K562 (cell line): ENCODE results near the gene WDPCP. TPM values are rescaled to one million over a fixed set of nuclear protein-coding genes. Genes with fewer than 3 reads are reported as not detected.

Experiments
- ATAC-seq: fragments of 200-7000 bp; cut with Tn5 transposase; 3 replicates; pipeline ENCODE4 v1.9.1; 2020; ENCODE audit warnings: moderate library complexity
- BruUV-seq: library from RNA; stranded (reverse); fragments of 400-500 nt; replicated peaks from 2 replicates; lab custom pipeline; 2021; lab: Mats Ljungman, UMichigan
- CTCF ChIA-PET: fragments of 300-600 bp; formaldehyde crosslinking; extraction: SDS; loops from one replicate; lab custom pipeline; 2021; ENCODE audit warnings: low intra/inter-chr PET ratio; lab: Yijun Ruan, JAX
- POLR2A ChIA-PET: fragments of 300-600, 350-650 bp; sonication (Branson Sonifier 250); formaldehyde crosslinking; extraction: SDS; loops from one replicate; lab custom pipeline; 2021; ENCODE audit warnings: antibody characterized with exemption, inconsistent platforms; lab: Yijun Ruan, JAX
- DNase-seq, 4 experiments: peaks; one replicate each; pipeline versions ENCODE4 v3.0.0 to v3.0.0-alpha.2; 2011 to 2018; ENCODE audit warnings: low spot score in 3 of 4, mixed read lengths in 3 of 4; ENCODE audit errors: extremely low read depth in 1 of 4
- FAIRE-seq: peaks from 2 replicates; lab custom pipeline; 2011; peaks lifted over from hg19 to GRCh38; lab: Jason Lieb, UNC
- H2AFZ ChIP-seq: 2 replicates; pipeline ENCODE4 v1.6.0; 2011; ENCODE audit warnings: low read depth, low read length, control low read depth, inconsistent platforms
- H3K27ac ChIP-seq: fragments of 200-600 bp; 3 replicates; pipeline ENCODE4 v1.8.0; 2011; ENCODE audit warnings: low read depth, mild to moderate bottlenecking, control low read depth, inconsistent platforms, low read length, moderate library complexity, mixed read lengths; ENCODE audit errors: extremely low read depth
- H3K27me3 ChIP-seq, 2 experiments: fragments of 300-600 bp in 1 of 2; 2 replicates in 1 of 2; 3 replicates in 1 of 2; pipeline versions ENCODE4 v1.6.0 to v1.8.0; 2011; ENCODE audit warnings: inconsistent platforms in 2 of 2, low read length in 2 of 2, mild to moderate bottlenecking in 1 of 2, mixed read lengths in 1 of 2, moderate library complexity in 1 of 2; ENCODE audit not compliant: control insufficient read depth in 2 of 2, insufficient read depth in 2 of 2
- H3K36me3 ChIP-seq: fragments of 300-600 bp; 3 replicates; pipeline ENCODE4 v1.8.0; 2011; ENCODE audit warnings: mild to moderate bottlenecking, low read length, inconsistent platforms; ENCODE audit not compliant: control insufficient read depth, insufficient read depth
- H3K4me1 ChIP-seq, 2 experiments: fragments of 200-600 bp in 1 of 2; replicated peaks in 1 of 2; 2 replicates in 1 of 2; 3 replicates in 1 of 2; pipeline versions ENCODE4 v1.5.1 to v1.8.0; 2011; ENCODE audit warnings: inconsistent platforms in 2 of 2, low read length in 2 of 2, mild to moderate bottlenecking in 1 of 2, mixed read lengths in 1 of 2, moderate library complexity in 1 of 2; ENCODE audit not compliant: control insufficient read depth in 2 of 2, insufficient read depth in 2 of 2
- H3K4me2 ChIP-seq: 2 replicates; pipeline ENCODE4 v1.6.1; 2011; ENCODE audit warnings: low read length, control low read depth, inconsistent platforms, mixed read lengths; ENCODE audit not compliant: insufficient read depth
- H3K4me3 ChIP-seq: fragments of 200-600 bp; sonication (generic), shearing (Covaris generic); 2 replicates; pipeline ENCODE4 v1.5.1; 2016; ENCODE audit warnings: control low read depth, inconsistent platforms
- H3K79me2 ChIP-seq: fragments of 200-600 bp; 3 replicates; pipeline ENCODE4 v1.8.0; 2011; ENCODE audit warnings: low read length, inconsistent platforms; ENCODE audit not compliant: control insufficient read depth, insufficient read depth
- H3K9ac ChIP-seq, 2 experiments: 2 replicates each; pipeline versions ENCODE4 v1.6.0 to v1.6.1; 2011; ENCODE audit warnings: low read depth in 2 of 2, low read length in 2 of 2, control low read depth in 1 of 2, inconsistent platforms in 1 of 2, mild to moderate bottlenecking in 1 of 2, mixed read lengths in 1 of 2; ENCODE audit not compliant: insufficient read depth in 1 of 2
- H3K9me1 ChIP-seq: one replicate; pipeline ENCODE4 v1.6.0; 2011; ENCODE audit warnings: inconsistent platforms, mild to moderate bottlenecking, low read length, moderate library complexity; ENCODE audit not compliant: control insufficient read depth, insufficient read depth
- H3K9me3 ChIP-seq: replicated peaks from 2 replicates; pipeline ENCODE4 v1.5.1; 2011; ENCODE audit warnings: low read depth, low read length, inconsistent platforms; ENCODE audit not compliant: control insufficient read depth, insufficient read depth
- H4K20me1 ChIP-seq: replicated peaks from 2 replicates; pipeline ENCODE4 v1.6.1; 2011; ENCODE audit warnings: low read length, inconsistent platforms, mixed read lengths; ENCODE audit not compliant: control insufficient read depth, insufficient read depth
- AFF4 ChIP-seq: sonication (generic); formaldehyde crosslinking; IDR thresholded peaks from 2 replicates; pipeline ENCODE4 v1.8.0; 2023; ENCODE audit warnings: mild to moderate bottlenecking, missing genetic modification reagents
- HMG20A ChIP-seq: fragments of 450-650 bp; formaldehyde crosslinking; conservative IDR thresholded peaks from 2 replicates; pipeline ENCODE4 v1.4.0; 2020; ENCODE audit warnings: mild to moderate bottlenecking, mixed read lengths
- MED1 ChIP-seq: sonication (generic); formaldehyde crosslinking; IDR thresholded peaks from 2 replicates; pipeline ENCODE4 v1.8.1; 2023; ENCODE audit warnings: missing genetic modification reagents, borderline replicate concordance
- NCOA1 ChIP-seq: fragments of 450-650 bp; IDR thresholded peaks from 2 replicates; pipeline ENCODE4 v1.6.1; 2016; ENCODE audit warnings: low read depth
- PHB2 ChIP-seq: fragments of 450-650 bp; IDR thresholded peaks from 2 replicates; pipeline ENCODE4 v1.6.1; 2017; ENCODE audit warnings: low read depth
- SMAD2 ChIP-seq: fragments of 150-350 bp; IDR thresholded peaks from 2 replicates; pipeline ENCODE4 v1.6.1; 2014; ENCODE audit warnings: low read depth, mild to moderate bottlenecking, low read length
- THRAP3 ChIP-seq: fragments of 450-650 bp; IDR thresholded peaks from 2 replicates; pipeline ENCODE4 v1.6.1; 2016; ENCODE audit warnings: mild to moderate bottlenecking, inconsistent platforms, borderline replicate concordance
- ZC3H8 ChIP-seq: fragments of 450-650 bp; IDR thresholded peaks from 2 replicates; pipeline ENCODE4 v1.6.1; 2017
- ZKSCAN1 ChIP-seq: fragments of 150-350 bp; IDR thresholded peaks from 2 replicates; pipeline ENCODE4 v1.6.1; 2016; ENCODE audit warnings: low read depth, low read length
- ZKSCAN3 ChIP-seq: fragments of 250-450 bp; sonication (Bioruptor Pico); IDR thresholded peaks from 2 replicates; pipeline ENCODE4 v1.4.0; 2020
- ZNF140 ChIP-seq: fragments of 250-450 bp; sonication (Bioruptor Pico); IDR thresholded peaks from 2 replicates; pipeline ENCODE4 v1.8.0; 2021; ENCODE audit warnings: moderate library complexity, mild to moderate bottlenecking, inconsistent platforms
- ZNF239 ChIP-seq: fragments of 250-450 bp; sonication (Bioruptor Pico); IDR thresholded peaks from 2 replicates; pipeline ENCODE4 v1.4.0; 2020; ENCODE audit warnings: mild to moderate bottlenecking
- WGBS: fragments of 100-300 bp; shearing (Covaris generic); methylation state at CpG from one replicate; pipeline ENCODE4 v1.1.6; 2016; ENCODE audit warnings: low coverage, mixed read lengths; ENCODE audit not compliant: insufficient coverage; ENCODE audit errors: missing lambda C conversion rate; 5-methylcytosine and 5-hydroxymethylcytosine counted together
- in situ Hi-C: fragments of 300-500 bp; cut with MboI; formaldehyde crosslinking; loops from 4 replicates; pipeline ENCODE4 v1.15.0; 2018; ENCODE audit warnings: inconsistent platforms, mixed read lengths
- intact Hi-C: fragments of 100-400 bp; cut with micrococcal nuclease; formaldehyde crosslinking; loops from 2 replicates; pipeline ENCODE4 v1.14.2; 2022
- polyA plus RNA-seq, 8 experiments: library from polyadenylated mRNA; depleted of rRNA in 4 of 8; stranded (reverse) in 5 of 8; unstranded in 3 of 8; fragments of >200 nt; fragmentation: Nextera tagmentation in 2 of 8; fragmentation: Illumina TruSeq in 1 of 8; extraction: Ambion mirVana in 2 of 8; extraction: Trizol in 1 of 8; gene quantifications; 2 replicates each; pipeline versions ENCODE4 v1.2.1 to v1.2.3, GENCODE V29; 2011 to 2014; ENCODE audit warnings: inconsistent platforms in 1 of 8, missing spikeins in 1 of 8
- total RNA-seq, 7 experiments: library from RNA; depleted of rRNA in 6 of 7; stranded (reverse); fragments of >200 nt in 6 of 7; fragmentation: Illumina TruSeq in 2 of 7; extraction: Trizol in 2 of 7; gene quantifications; 2 replicates each; pipeline versions ENCODE4 v1.2.1 to v1.2.3, GENCODE V29; 2011 to 2021; ENCODE audit warnings: low replicate concordance in 1 of 7
- TF ChIP-seq, protein P1 (sequence below): fragments of 450-650 bp; IDR thresholded peaks from 2 replicates; pipeline ENCODE4 v1.6.1; 2016; ENCODE audit warnings: missing biosample characterization, missing genetic modification characterization
- TF ChIP-seq, protein P2 (sequence below), 2 experiments: fragments of 200-800 bp in 1 of 2; sonication (Bioruptor generic) in 1 of 2; sonication (generic) in 1 of 2; formaldehyde crosslinking in 1 of 2; IDR thresholded peaks in 1 of 2; conservative IDR thresholded peaks in 1 of 2; 2 replicates each; pipeline versions ENCODE4 v1.5.0 to v1.6.1; 2016 to 2020; ENCODE audit warnings: missing compliant biosample characterization in 1 of 2, missing genetic modification characterization in 1 of 2, missing genetic modification reagents in 1 of 2

Gene WDPCP
- total and polyA plus RNA-seq, 9 of the 15 experiments (the other 6 are each of a cell fraction or from before 2014, with no cell fraction given) = 1.4 to 6.4 (median 5.5) TPM

- H2AFZ ChIP-seq = no peak overlapping the region
- DNase-seq (no peak), FAIRE-seq (no peak), ATAC-seq (no peak)
- H3K9ac ChIP-seq = no peak overlapping the region
- no peaks in the 10 kb centered on the region for H3K36me3 ChIP-seq
- in situ Hi-C loops (no loop called here), intact Hi-C loops (no loop called here)
- POLR2A ChIA-PET = interaction anchor here (0.7 kb wide), 1 partner anchor 27 kb away, joined by 3 read pairs; no protein-coding TSS in a partner anchor
- H3K27me3 ChIP-seq = no peaks in the 10 kb centered on the region
- H4K20me1 ChIP-seq = no peaks in the 10 kb centered on the region
- H3K79me2 ChIP-seq = no peaks in the 10 kb centered on the region
- H3K9me3 ChIP-seq = no peaks in the 10 kb centered on the region
- no peaks in the 10 kb centered on the region; a peak in 1 of 5 replicates for H3K4me1 ChIP-seq
- CTCF ChIA-PET = no interaction called here
- no peak overlapping the region for H3K27ac ChIP-seq
- H3K9me1 ChIP-seq = no peaks in the 10 kb centered on the region
- no peak overlapping the region for H3K4me2 ChIP-seq
- 47% methylated on average over 2 of the region's 2 CpGs for WGBS
- H3K4me3 ChIP-seq = no peak overlapping the region
- no TSS peak for BruUV-seq
- no peak for TF ChIP-seq NCOA1
- TF ChIP-seq, protein P1, sequence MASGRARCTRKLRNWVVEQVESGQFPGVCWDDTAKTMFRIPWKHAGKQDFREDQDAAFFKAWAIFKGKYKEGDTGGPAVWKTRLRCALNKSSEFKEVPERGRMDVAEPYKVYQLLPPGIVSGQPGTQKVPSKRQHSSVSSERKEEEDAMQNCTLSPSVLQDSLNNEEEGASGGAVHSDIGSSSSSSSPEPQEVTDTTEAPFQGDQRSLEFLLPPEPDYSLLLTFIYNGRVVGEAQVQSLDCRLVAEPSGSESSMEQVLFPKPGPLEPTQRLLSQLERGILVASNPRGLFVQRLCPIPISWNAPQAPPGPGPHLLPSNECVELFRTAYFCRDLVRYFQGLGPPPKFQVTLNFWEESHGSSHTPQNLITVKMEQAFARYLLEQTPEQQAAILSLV (tag) = no peak
- TF ChIP-seq, protein P2, sequence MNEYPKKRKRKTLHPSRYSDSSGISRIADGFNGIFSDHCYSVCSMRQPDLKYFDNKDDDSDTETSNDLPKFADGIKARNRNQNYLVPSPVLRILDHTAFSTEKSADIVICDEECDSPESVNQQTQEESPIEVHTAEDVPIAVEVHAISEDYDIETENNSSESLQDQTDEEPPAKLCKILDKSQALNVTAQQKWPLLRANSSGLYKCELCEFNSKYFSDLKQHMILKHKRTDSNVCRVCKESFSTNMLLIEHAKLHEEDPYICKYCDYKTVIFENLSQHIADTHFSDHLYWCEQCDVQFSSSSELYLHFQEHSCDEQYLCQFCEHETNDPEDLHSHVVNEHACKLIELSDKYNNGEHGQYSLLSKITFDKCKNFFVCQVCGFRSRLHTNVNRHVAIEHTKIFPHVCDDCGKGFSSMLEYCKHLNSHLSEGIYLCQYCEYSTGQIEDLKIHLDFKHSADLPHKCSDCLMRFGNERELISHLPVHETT (CRISPR knock-in tag; conservative IDR thresholded peaks at IDR 0.05 in 1 of 2, IDR thresholded peaks at IDR 0.05 in 1 of 2) = no peak
- TF ChIP-seq SMAD2 = no peak
- no peak for TF ChIP-seq AFF4 (CRISPR knock-in tag)
- TF ChIP-seq HMG20A (CRISPR knock-in tag) = no peak
- no peak for TF ChIP-seq THRAP3
- TF ChIP-seq PHB2 = no peak
- no peak for TF ChIP-seq MED1 (CRISPR knock-in tag)
- no peak for TF ChIP-seq ZNF140
- TF ChIP-seq ZC3H8 = no peak
- TF ChIP-seq ZNF239 (CRISPR knock-in tag) = no peak
- TF ChIP-seq ZKSCAN3 (CRISPR knock-in tag) = no peak
- TF ChIP-seq ZKSCAN1 = no peak
These were observed 16.3 kb downstream of the WDPCP start for GRCh38 chr2:63572001-63572400.
